Measurements from ENCODE around the gene EEF1AKMT4.

GRCh38 chr3:184240384-184241140 is 8.9 kb upstream of the EEF1AKMT4 start:
- TF ChIP-seq CTCF (IDR thresholded peaks at IDR 0.05) = no peak
- TF ChIP-seq TCF7L2 (IDR thresholded peaks at IDR 0.05; ENCODE audit: low read depth, low read length) = no peak
